Measurements from ENCODE around the gene ABHD16A. TPM values are rescaled to one million over a fixed set of nuclear protein-coding genes. Genes with fewer than 3 reads are reported as not detected.

Gene ABHD16A
- total and polyA plus RNA-seq, 2 of the 13 experiments (the other 11 are each of a cell fraction or from before 2014, with no cell fraction given): 43.5 to 45.4 TPM

- TF ChIP-seq JUNB (CRISPR knock-in tag; IDR thresholded peaks at IDR 0.05; ENCODE audit: borderline replicate concordance) (0 out of 2 replicates have a peak, but pooled peaks have one; percentile 27), ZC3H4 (CRISPR knock-in tag; IDR thresholded peaks at IDR 0.05; ENCODE audit: borderline replicate concordance) (no peak), SMAD3 (CRISPR knock-in tag; IDR thresholded peaks at IDR 0.05) (0 out of 2 replicates have a peak, but pooled peaks have one; percentile 20), CCDC6 (CRISPR knock-in tag; IDR thresholded peaks at IDR 0.05) (no peak), FOXP4 (CRISPR knock-in tag; IDR thresholded peaks at IDR 0.05) (0 out of 2 replicates have a peak, but pooled peaks have one; percentile 10), ZNF792 (CRISPR knock-in tag; IDR thresholded peaks at IDR 0.05) (no peak), SAFB2 (CRISPR knock-in tag; IDR thresholded peaks at IDR 0.05; ENCODE audit: borderline replicate concordance, low read depth) (no peak), ZSCAN20 (CRISPR knock-in tag; IDR thresholded peaks at IDR 0.05; ENCODE audit: borderline replicate concordance) (no peak), ZNF770 (CRISPR knock-in tag; IDR thresholded peaks at IDR 0.05) (no peak), ZNF224 (CRISPR knock-in tag; IDR thresholded peaks at IDR 0.05) (no peak), MED1 (CRISPR knock-in tag; IDR thresholded peaks at IDR 0.05) (no peak), ZMAT3 (CRISPR knock-in tag; conservative IDR thresholded peaks at IDR 0.05) (peak; percentile 87; the same call in 1 of the 2 replicates), EP300 (IDR thresholded peaks at IDR 0.05; ENCODE audit: low read depth in 2 of 2, low read length in 2 of 2) (no peak), EP300 (CRISPR knock-in tag; IDR thresholded peaks at IDR 0.05; ENCODE audit: borderline replicate concordance) (no peak), ZNF407 (CRISPR knock-in tag; IDR thresholded peaks at IDR 0.05; ENCODE audit: not compliant biosample characterization) (no peak), ZNF350 (CRISPR knock-in tag; IDR thresholded peaks at IDR 0.05; ENCODE audit: borderline replicate concordance, low read depth) (no peak), KDM2A (CRISPR knock-in tag; IDR thresholded peaks at IDR 0.05; ENCODE audit: borderline replicate concordance, low read depth) (no peak)
Observed at GRCh38 chr6:31734247-31734820, 31.2 kb upstream of the ABHD16A start (continued).
